HCT116 (cell line): Measurements from ENCODE around the gene TAF11L10.

Experiments used
- ELF1 ChIP-seq: IDR thresholded peaks from 2 replicates; pipeline ENCODE4 v1.6.1; 2012; ENCODE audit warnings: low read depth, borderline replicate concordance
- FOSL1 ChIP-seq: IDR thresholded peaks from 2 replicates; pipeline ENCODE4 v1.6.1; 2012; ENCODE audit warnings: low read depth
- POLR2A ChIP-seq: IDR thresholded peaks from 2 replicates; pipeline ENCODE4 v1.7.0; 2011; ENCODE audit warnings: borderline replicate concordance; ENCODE audit not compliant: insufficient read depth, insufficient read length; ENCODE audit errors: extremely low read depth
- RAD21 ChIP-seq: IDR thresholded peaks from 2 replicates; pipeline ENCODE4 v1.6.1; 2012; ENCODE audit warnings: low read depth, mild to moderate bottlenecking
- TF ChIP-seq, protein P1 (sequence below), 3 experiments: fragments of 200-600 bp in 1 of 3; sonication (generic) in 1 of 3; IDR thresholded peaks in 2 of 3; conservative IDR thresholded peaks in 1 of 3; 2 replicates each; pipeline ENCODE4 v1.5.1; 2012 to 2017; ENCODE audit warnings: low read depth in 2 of 3, low read length in 2 of 3, antibody characterized with exemption in 1 of 3, borderline replicate concordance in 1 of 3, control low read depth in 1 of 3, mild to moderate bottlenecking in 1 of 3, mixed read lengths in 1 of 3, mixed run types in 1 of 3, moderate library complexity in 1 of 3; ENCODE audit not compliant: insufficient read depth in 1 of 3
- TF ChIP-seq, protein P2 (sequence below): IDR thresholded peaks from 2 replicates; pipeline ENCODE4 v1.6.1; 2012

DNA sequence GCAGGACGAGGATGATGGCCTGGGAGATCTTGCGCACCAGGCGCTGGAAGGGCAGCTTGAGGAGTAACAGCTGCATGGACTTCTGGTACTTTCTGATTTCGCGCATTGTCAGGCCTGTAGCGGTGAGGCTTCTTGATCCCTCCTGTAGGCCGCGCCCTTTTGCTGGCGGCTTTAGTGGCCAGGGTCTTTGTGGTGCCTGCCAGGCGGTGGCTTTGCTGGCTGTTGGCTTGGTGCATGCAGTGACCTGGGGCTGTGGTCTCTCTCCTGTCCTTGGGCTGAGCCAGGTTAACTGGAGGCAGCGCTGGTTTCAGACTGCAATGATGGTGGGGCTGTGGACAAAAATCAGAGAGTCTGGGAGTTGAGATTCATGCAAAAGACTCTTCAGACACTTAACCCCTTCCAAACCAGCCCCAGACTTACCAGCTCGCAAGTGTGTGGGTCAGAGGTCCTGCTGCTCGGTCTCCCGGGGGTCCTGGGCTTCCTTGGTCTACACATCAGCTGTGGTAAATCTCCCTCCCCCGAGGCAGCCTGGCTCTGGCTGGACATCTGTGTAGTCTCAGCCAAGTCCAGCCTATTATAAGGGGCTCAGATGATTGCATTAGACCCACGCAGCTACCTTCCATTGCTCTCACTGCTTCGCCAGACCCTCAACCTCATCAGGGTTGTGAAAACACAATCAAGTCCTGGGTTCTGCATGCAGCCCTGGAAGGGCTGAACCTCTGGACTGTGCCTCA is 17.4 kb upstream of the TAF11L10 start:
- TF ChIP-seq RAD21: no peak
- TF ChIP-seq, protein P1, sequence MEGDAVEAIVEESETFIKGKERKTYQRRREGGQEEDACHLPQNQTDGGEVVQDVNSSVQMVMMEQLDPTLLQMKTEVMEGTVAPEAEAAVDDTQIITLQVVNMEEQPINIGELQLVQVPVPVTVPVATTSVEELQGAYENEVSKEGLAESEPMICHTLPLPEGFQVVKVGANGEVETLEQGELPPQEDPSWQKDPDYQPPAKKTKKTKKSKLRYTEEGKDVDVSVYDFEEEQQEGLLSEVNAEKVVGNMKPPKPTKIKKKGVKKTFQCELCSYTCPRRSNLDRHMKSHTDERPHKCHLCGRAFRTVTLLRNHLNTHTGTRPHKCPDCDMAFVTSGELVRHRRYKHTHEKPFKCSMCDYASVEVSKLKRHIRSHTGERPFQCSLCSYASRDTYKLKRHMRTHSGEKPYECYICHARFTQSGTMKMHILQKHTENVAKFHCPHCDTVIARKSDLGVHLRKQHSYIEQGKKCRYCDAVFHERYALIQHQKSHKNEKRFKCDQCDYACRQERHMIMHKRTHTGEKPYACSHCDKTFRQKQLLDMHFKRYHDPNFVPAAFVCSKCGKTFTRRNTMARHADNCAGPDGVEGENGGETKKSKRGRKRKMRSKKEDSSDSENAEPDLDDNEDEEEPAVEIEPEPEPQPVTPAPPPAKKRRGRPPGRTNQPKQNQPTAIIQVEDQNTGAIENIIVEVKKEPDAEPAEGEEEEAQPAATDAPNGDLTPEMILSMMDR (IDR thresholded peaks at IDR 0.05 in 2 of 3, conservative IDR thresholded peaks at IDR 0.05 in 1 of 3; ENCODE audit: borderline replicate concordance in 1 of 3, insufficient read depth in 1 of 3, low read depth in 2 of 3, low read length in 2 of 3): no peak
- no peak for TF ChIP-seq POLR2A
- TF ChIP-seq FOSL1: no peak
- TF ChIP-seq, protein P2, sequence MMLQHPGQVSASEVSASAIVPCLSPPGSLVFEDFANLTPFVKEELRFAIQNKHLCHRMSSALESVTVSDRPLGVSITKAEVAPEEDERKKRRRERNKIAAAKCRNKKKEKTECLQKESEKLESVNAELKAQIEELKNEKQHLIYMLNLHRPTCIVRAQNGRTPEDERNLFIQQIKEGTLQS: no peak
- no peak for TF ChIP-seq ELF1
